GM19467 (cell line): ENCODE results near the gene CNP.

Source experiments
- ATAC-seq: cut with Tn5 transposase; IDR thresholded peaks from one replicate; pipeline ENCODE4 v1.9.1; 2021; ENCODE audit warnings: mild to moderate bottlenecking, moderate library complexity; ENCODE audit not compliant: unreplicated experiment

Gene CNP

DNA sequence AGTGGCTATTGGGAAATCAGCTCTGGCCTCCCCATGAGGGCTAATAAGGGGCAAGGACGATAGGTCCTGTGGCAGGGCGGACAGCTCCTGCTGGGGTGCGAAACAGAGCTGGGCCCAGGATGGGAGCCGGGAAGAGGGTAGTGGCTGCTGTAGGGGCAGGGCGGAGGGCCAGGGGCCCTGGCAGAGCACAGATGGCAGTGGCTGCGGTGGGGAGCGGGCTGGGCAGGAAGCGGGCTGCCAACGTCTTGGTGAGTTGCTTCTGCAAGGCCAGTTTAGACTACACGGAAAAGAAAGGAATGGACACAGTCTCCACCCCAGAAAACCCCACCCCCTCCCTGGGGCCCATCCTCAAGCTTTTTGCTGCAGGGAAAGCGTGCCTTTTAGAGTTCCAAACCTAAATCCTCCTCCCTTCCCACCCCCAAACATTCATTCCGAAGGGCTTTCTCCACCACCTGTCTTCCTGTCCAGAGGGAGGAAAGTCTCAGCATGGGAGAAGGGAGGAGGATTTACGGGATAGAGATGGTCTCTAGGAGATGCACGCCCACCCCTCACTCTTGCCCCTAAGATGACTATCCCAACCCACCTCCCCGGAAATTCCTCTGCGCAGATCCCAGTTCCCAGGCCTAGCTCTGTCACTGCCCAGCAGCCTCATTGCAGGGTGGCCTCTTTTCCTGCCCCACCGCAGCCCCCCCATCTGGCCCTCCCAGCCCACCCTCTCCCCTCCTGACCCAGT lies 60.4 kb downstream of the CNP start:
- ATAC-seq = no peak
